T-helper 2 cell treated with Interferon-gamma antibody and Interleukin-4, amounts not matched to agents 5 μg/mL and 100 μg/mL, for 36 hours (primary cell): ENCODE measurements around the gene ZGLP1.
"Not testable (repeated sequence)": the region's sequence is repeated elsewhere in the genome, so short reads cannot be mapped to it uniquely, and the experiment has no call there.

Source experiments
- DNase-seq: peaks from one replicate; pipeline ENCODE4 v3.0.0; 2021; ENCODE audit warnings: low spot score
- H3K27ac Mint-ChIP-seq: one replicate; pipeline ENCODE4 v1.8.0; 2021; ENCODE audit warnings: mild to moderate bottlenecking, mixed read lengths
- H3K27me3 Mint-ChIP-seq: one replicate; pipeline ENCODE4 v1.8.0; 2021; ENCODE audit warnings: low read depth, mixed read lengths
- H3K36me3 Mint-ChIP-seq: one replicate; pipeline ENCODE4 v1.8.0; 2021; ENCODE audit warnings: low read depth, mixed read lengths
- H3K4me1 Mint-ChIP-seq: one replicate; pipeline ENCODE4 v1.8.0; 2021; ENCODE audit warnings: low read depth, mixed read lengths
- H3K4me3 Mint-ChIP-seq: one replicate; pipeline ENCODE4 v1.8.0; 2022; ENCODE audit warnings: mild to moderate bottlenecking, moderate library complexity, mixed read lengths
- H3K9me3 Mint-ChIP-seq: one replicate; pipeline ENCODE4 v1.8.0; 2021; ENCODE audit warnings: mixed read lengths

The ZGLP1 gene

GRCh38 chr19:10284065-10284959, 25.3 kb downstream of the ZGLP1 start:
- Mint-ChIP-seq H3K36me3 (peaks cover 31% of the 10 kb centered on the region), H3K9me3 (no peaks in the 10 kb centered on the region)

GRCh38 chr19:10283301-10284064, 26.1 kb downstream of the ZGLP1 start:
- DNase-seq: no peak
- Mint-ChIP-seq H3K4me3 (no peak overlapping the region), H3K36me3 (peaks cover 35% of the 10 kb centered on the region), H3K27ac (no peak overlapping the region), H3K4me1 (peaks cover 33% of the 10 kb centered on the region), H3K9me3 (no peaks in the 10 kb centered on the region), H3K27me3 (peaks cover 3% of the 10 kb centered on the region)

More at GRCh38 chr19:10284065-10284959, 25.3 kb downstream of the ZGLP1 start:
- no peak overlapping the region for H3K27ac Mint-ChIP-seq
- no peak for DNase-seq
- H3K27me3 Mint-ChIP-seq: peaks cover 10% of the 10 kb centered on the region
- no peak overlapping the region for H3K4me3 Mint-ChIP-seq
- peaks cover 38% of the 10 kb centered on the region for H3K4me1 Mint-ChIP-seq

GRCh38 chr19:10282043-10282442, 27.6 kb downstream of the ZGLP1 start:
- DNase-seq, H3K27ac Mint-ChIP-seq, H3K4me3 Mint-ChIP-seq, H3K27me3 Mint-ChIP-seq, H3K9me3 Mint-ChIP-seq: not testable (repeated sequence)
- H3K4me1 Mint-ChIP-seq: peaks cover 27% of the 10 kb centered on the region
- H3K36me3 Mint-ChIP-seq: peaks cover 45% of the 10 kb centered on the region

GRCh38 chr19:10279737-10280442, 29.7 kb downstream of the ZGLP1 start:
- H3K4me3 Mint-ChIP-seq: no peak overlapping the region

GRCh38 chr19:10278935-10279334, 30.7 kb downstream of the ZGLP1 start:
- peaks cover 35% of the 10 kb centered on the region for H3K36me3 Mint-ChIP-seq
- DNase-seq: no peak
- H3K9me3 Mint-ChIP-seq: no peaks in the 10 kb centered on the region
- H3K27me3 Mint-ChIP-seq: no peaks in the 10 kb centered on the region
- no peak overlapping the region for H3K27ac Mint-ChIP-seq
- H3K4me3 Mint-ChIP-seq: no peak overlapping the region
- H3K4me1 Mint-ChIP-seq: peaks cover 16% of the 10 kb centered on the region

More at GRCh38 chr19:10279737-10280442, 29.7 kb downstream of the ZGLP1 start:
- Mint-ChIP-seq H3K27me3 (no peaks in the 10 kb centered on the region), H3K27ac (peak overlapping the region; percentile 43), H3K4me1 (peaks cover 11% of the 10 kb centered on the region), H3K9me3 (no peaks in the 10 kb centered on the region), H3K36me3 (peaks cover 34% of the 10 kb centered on the region)
- DNase-seq: no peak

- H3K9me3 Mint-ChIP-seq: no peaks in the 10 kb centered on the region
- no peaks in the 10 kb centered on the region for H3K27me3 Mint-ChIP-seq
- no peak for DNase-seq
- no peak overlapping the region for H3K27ac Mint-ChIP-seq
- peaks cover 16% of the 10 kb centered on the region for H3K4me1 Mint-ChIP-seq
- H3K4me3 Mint-ChIP-seq: no peak overlapping the region
- H3K36me3 Mint-ChIP-seq: peaks cover 31% of the 10 kb centered on the region
Measured at GRCh38 chr19:10277795-10278589, 31.6 kb downstream of the ZGLP1 start.

GRCh38 chr19:10274589-10274988, 35.0 kb downstream of the ZGLP1 start:
- Mint-ChIP-seq H3K36me3 (peaks cover 26% of the 10 kb centered on the region), H3K4me3 (no peak overlapping the region), H3K9me3 (no peaks in the 10 kb centered on the region), H3K4me1 (peaks cover 34% of the 10 kb centered on the region), H3K27me3 (no peaks in the 10 kb centered on the region), H3K27ac (peak overlapping the region; percentile 45)
- no peak for DNase-seq

- H3K4me1 Mint-ChIP-seq: peaks cover 33% of the 10 kb centered on the region
- peak; percentile 48 for DNase-seq
- peak overlapping the region; percentile 92 for H3K27ac Mint-ChIP-seq
- H3K36me3 Mint-ChIP-seq: peaks cover 11% of the 10 kb centered on the region
- H3K27me3 Mint-ChIP-seq: no peaks in the 10 kb centered on the region
- no peaks in the 10 kb centered on the region for H3K9me3 Mint-ChIP-seq
- peak overlapping the region; percentile 87 for H3K4me3 Mint-ChIP-seq
Measured at GRCh38 chr19:10271543-10272086, 38.0 kb downstream of the ZGLP1 start.

- DNase-seq: peak; percentile 83
- Mint-ChIP-seq H3K4me1 (peaks cover 33% of the 10 kb centered on the region), H3K4me3 (peak within 1 kb of the TSS; percentile 87), H3K36me3 (peaks cover 11% of the 10 kb centered on the region), H3K27me3 (no peaks in the 10 kb centered on the region), H3K27ac (peak within 1 kb of the TSS; percentile 92), H3K9me3 (no peaks in the 10 kb centered on the region)
Measured at GRCh38 chr19:10270616-10271394, 38.8 kb downstream of the ZGLP1 start, which contains the start of gene ICAM1. TSS of gene ICAM1 (plus strand) at chr19:10271120. CDS start at chr19:10271160, 40 bp downstream.

- Mint-ChIP-seq H3K27me3 (no peaks in the 10 kb centered on the region), H3K36me3 (peaks cover 11% of the 10 kb centered on the region), H3K27ac (peak overlapping the region; percentile 92), H3K4me1 (peaks cover 33% of the 10 kb centered on the region), H3K4me3 (peak overlapping the region; percentile 87), H3K9me3 (no peaks in the 10 kb centered on the region)
- peak; percentile 90 for DNase-seq
Measured at GRCh38 chr19:10270180-10270615, 39.4 kb downstream of the ZGLP1 start.

- H3K36me3 Mint-ChIP-seq: peaks cover 8% of the 10 kb centered on the region
- peaks cover 30% of the 10 kb centered on the region for H3K4me1 Mint-ChIP-seq
- peak overlapping the region; percentile 92 for H3K27ac Mint-ChIP-seq
- no peaks in the 10 kb centered on the region for H3K27me3 Mint-ChIP-seq
- peak; percentile 83 for DNase-seq
- peak overlapping the region; percentile 87 for H3K4me3 Mint-ChIP-seq
- H3K9me3 Mint-ChIP-seq: no peaks in the 10 kb centered on the region
Measured at GRCh38 chr19:10269333-10270179, 40.1 kb downstream of the ZGLP1 start.
